Effector memory CD8-positive, alpha-beta T cell (primary cell): Measurements from ENCODE around the gene PGBD5.

ENCODE experiments used
- ATAC-seq: fragments of 150-1000 bp; cut with Tn5 transposase; replicated peaks from 2 replicates; pipeline ENCODE4 v1.10.0; 2021; ENCODE audit warnings: mild to moderate bottlenecking, moderate library complexity
- DNase-seq, 3 experiments: peaks; one replicate each; pipeline ENCODE4 v3.0.0; 2021
- H3K27ac Mint-ChIP-seq, 2 donors: one replicate each; pipeline ENCODE4 v1.8.0; 2022; ENCODE audit warnings: mild to moderate bottlenecking in 2 of 2, mixed read lengths in 2 of 2, moderate library complexity in 2 of 2
- H3K27me3 Mint-ChIP-seq, 2 donors: one replicate each; pipeline ENCODE4 v1.8.0; 2022; ENCODE audit warnings: mixed read lengths in 2 of 2
- H3K36me3 Mint-ChIP-seq: one replicate; pipeline ENCODE4 v1.8.0; 2022; ENCODE audit warnings: mild to moderate bottlenecking, moderate library complexity, mixed read lengths; ENCODE audit not compliant: insufficient read depth
- H3K4me1 Mint-ChIP-seq, 2 donors: one replicate each; pipeline ENCODE4 v1.8.0; 2022; ENCODE audit warnings: low read depth in 2 of 2, mixed read lengths in 2 of 2
- H3K4me3 Mint-ChIP-seq, 2 donors: one replicate each; pipeline ENCODE4 v1.8.0; 2022; ENCODE audit warnings: mild to moderate bottlenecking in 2 of 2, mixed read lengths in 2 of 2, moderate library complexity in 2 of 2
- H3K9me3 Mint-ChIP-seq, 2 donors: one replicate each; pipeline ENCODE4 v1.8.0; 2022; ENCODE audit warnings: mixed read lengths in 2 of 2

The PGBD5 gene

DNA sequence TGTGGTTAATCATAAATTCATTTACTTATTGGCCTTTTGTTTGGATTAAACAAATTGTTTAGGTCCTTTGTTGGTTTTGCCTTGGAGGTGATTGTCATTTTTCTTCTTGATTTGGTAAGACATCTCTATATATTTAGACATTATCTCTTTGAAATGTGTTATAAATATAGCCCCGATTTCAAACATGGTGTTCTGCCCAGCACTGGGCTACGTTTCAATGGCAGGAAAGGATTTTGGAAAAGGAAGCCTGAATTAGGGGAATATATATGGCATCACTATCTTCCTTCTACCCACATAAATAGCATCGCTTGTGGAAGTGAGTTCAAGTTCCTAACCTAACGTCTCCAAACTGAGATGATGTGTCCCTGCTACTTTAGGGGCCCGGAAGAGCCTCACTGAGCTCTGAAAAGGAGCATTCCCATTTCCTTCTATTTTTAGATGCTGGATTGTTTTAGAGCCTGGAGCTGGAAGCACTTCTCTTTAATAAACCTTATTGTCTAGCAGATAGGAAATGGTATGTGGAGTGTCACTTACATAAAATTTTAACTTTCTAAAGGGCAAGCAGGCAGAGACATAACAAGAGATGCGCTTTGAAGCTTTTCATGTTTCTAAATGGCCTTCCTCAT is 39.4 kb downstream of the PGBD5 start:
- no peak for DNase-seq
- Mint-ChIP-seq H3K27ac (no peak overlapping the region), H3K36me3 (no peaks in the 10 kb centered on the region), H3K4me1 (no peaks in the 10 kb centered on the region), H3K27me3 (peaks cover 24 to 59% of the 10 kb centered on the region in 2 donors), H3K9me3 (no peaks in the 10 kb centered on the region), H3K4me3 (no peak overlapping the region)
- no peak for ATAC-seq

DNA sequence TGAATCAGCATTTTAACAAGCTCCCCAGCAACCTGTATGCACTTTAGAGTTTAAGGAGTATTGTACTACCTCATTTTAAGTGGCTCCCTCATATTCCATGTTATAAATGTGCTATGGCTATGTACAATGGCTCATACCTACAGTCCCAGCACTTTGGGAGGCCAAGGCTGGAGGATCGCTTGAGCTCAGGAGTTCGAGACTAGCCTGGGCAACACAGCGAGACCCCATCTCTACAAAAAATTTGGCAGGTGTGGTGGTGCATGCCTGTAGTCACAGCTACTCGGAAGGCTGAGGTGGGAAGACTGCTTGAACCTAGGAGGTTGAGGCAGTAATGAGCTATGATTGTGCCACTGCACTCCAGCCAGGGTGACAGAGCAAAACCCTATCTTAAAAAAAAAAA is 40.2 kb downstream of the PGBD5 start:
- Mint-ChIP-seq H3K36me3 (no peaks in the 10 kb centered on the region), H3K4me3 (no peak overlapping the region), H3K4me1 (no peaks in the 10 kb centered on the region), H3K9me3 (no peaks in the 10 kb centered on the region), H3K27me3 (peaks cover 25 to 62% of the 10 kb centered on the region in 2 donors), H3K27ac (no peak overlapping the region)
- DNase-seq, result no peak
- ATAC-seq, result no peak

DNA sequence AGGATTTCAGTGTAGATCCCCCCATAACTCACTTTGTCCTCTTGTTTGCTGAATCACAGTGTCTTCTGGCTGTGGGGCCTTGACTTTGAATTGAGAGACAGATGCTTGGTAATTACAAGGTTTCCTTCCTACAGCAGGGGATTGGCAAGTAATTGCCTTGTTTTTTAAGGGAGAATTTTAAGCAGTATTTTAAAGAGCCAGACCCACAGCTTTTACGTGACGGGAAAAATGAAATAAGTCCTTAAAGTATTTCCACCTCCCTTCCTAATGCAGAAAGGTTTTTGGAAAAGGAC is 41.0 kb downstream of the PGBD5 start:
- Mint-ChIP-seq H3K36me3 (no peaks in the 10 kb centered on the region), H3K27ac (no peak overlapping the region), H3K9me3 (no peaks in the 10 kb centered on the region)

DNA sequence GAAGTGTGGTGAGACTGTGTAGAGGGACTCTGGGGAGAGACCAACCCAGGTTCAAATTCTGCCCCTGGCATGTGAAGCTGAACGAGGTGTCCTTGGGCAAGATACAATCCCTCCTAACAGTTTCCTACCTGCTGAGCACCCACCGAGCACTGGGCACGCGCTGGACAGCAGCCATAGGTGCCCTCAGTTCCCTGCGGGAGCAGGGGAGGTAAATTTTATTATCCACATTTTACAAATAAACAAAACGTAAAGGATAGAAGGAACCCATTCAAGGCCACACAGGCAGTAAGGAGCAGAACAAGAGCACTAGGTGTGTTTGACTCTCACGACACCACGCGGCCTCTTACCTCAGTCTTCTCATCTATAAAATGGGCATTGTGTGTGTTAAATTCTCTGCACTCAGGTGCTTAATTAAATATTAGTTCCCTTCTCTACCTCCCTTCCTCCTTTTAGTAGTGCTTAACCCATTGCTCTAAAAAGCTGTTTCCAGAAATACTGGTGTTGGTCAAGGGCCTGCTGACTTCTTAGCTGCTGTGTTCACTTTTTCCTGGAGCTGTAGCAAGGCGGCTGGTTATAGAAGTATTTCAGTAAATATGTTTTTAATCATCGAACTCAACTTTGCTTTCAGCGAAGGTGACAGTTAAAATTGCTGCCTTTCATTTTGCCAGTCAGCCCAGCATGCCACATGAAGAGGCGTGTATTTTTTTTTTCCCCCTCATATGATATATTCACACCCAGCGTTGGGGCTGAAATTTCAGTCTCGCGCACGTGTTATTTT is 41.6 kb downstream of the PGBD5 start:
- H3K27ac Mint-ChIP-seq, result no peak overlapping the region
- no peak overlapping the region for H3K4me3 Mint-ChIP-seq
- DNase-seq, result no peak
- H3K4me1 Mint-ChIP-seq, result no peaks in the 10 kb centered on the region
- H3K9me3 Mint-ChIP-seq, result peaks cover 3 to 5% of the 10 kb centered on the region in 2 donors
- no peaks in the 10 kb centered on the region for H3K36me3 Mint-ChIP-seq
- H3K27me3 Mint-ChIP-seq, result peaks cover 28 to 55% of the 10 kb centered on the region in 2 donors
- ATAC-seq, result no peak

More for the DNA sequence above, 41.0 kb downstream of the PGBD5 start:
- DNase-seq (no peak), ATAC-seq (no peak)
- Mint-ChIP-seq H3K27me3 (peaks cover 25 to 56% of the 10 kb centered on the region in 2 donors), H3K4me1 (no peaks in the 10 kb centered on the region), H3K4me3 (no peak overlapping the region)

DNA sequence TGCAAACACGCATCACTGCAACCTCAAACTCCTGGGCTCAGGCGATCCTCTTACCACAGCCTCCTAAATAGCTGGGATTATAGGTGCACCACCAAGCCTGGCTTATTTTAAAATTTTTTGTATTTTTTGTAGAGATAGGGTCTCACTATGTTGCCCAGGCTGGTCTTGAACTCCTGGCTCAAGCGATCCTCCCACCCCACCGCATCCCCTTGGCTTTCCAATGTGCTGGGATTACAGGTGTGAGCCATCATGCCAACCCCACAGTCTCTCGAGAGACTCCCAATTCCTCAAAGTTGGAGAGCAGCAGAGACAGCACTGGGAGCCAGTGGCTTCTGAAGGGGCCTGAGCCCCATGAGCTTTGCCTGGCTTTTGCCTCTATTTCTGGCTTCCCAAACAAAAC is 42.7 kb downstream of the PGBD5 start:
- Mint-ChIP-seq H3K4me1 (no peaks in the 10 kb centered on the region), H3K4me3 (no peak overlapping the region), H3K36me3 (no peaks in the 10 kb centered on the region), H3K27ac (no peak overlapping the region), H3K9me3 (peaks cover 10 to 12% of the 10 kb centered on the region in 2 donors), H3K27me3 (peaks cover 34 to 65% of the 10 kb centered on the region in 2 donors)
- ATAC-seq, result no peak
- no peak for DNase-seq

DNA sequence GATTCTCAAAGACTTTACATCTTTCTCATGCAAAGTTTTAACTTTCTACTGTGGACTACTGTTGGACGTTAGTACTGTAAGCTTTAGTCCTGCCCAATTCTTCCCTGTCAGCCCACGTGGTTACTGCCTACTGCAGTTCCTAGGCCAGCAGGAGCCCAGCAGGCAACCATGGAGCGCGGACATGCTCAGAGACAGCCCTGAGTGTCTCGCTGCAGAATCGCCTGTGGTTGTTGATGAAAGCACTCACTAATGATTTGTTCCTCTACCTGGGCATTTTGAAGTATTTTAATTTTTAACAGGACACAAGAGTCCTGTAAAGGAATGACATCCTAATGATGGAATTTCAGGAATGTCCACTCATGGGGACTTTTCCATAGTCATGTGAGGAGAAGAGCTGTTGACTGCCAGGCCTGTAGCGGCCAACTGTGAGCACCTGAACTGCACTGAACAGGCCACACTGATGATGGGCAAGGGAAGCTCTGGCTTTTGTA is 44.1 kb downstream of the PGBD5 start:
- Mint-ChIP-seq H3K4me1 (no peaks in the 10 kb centered on the region), H3K27ac (no peak overlapping the region), H3K9me3 (peaks cover 10 to 12% of the 10 kb centered on the region in 2 donors), H3K4me3 (no peak overlapping the region), H3K27me3 (peaks cover 26 to 54% of the 10 kb centered on the region in 2 donors), H3K36me3 (no peaks in the 10 kb centered on the region)
- no peak for DNase-seq
- ATAC-seq, result no peak

DNA sequence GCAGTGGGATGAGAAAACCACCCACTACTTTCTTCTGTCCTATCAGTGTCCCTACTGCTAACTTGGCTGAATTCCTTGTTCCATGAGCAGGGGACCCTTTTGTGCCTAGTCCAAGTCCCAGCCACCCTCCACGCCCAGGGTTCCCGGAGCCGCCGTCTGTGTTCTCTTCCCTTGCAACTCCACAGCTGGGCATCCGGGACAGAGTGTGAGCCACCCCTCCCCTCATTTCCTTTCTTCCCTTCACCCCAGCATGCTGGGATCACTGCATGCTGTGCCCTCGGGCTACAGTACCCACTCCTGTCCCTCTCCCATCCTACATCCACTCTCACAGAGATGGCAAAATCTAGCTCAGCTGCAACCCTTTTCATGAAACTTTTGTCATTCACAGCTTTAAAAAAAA is 44.5 kb downstream of the PGBD5 start:
- H3K27ac Mint-ChIP-seq, result no peak overlapping the region
- H3K4me3 Mint-ChIP-seq, result no peak overlapping the region
- peaks cover 22 to 49% of the 10 kb centered on the region in 2 donors for H3K27me3 Mint-ChIP-seq
- ATAC-seq (no peak), DNase-seq (no peak)
- H3K4me1 Mint-ChIP-seq, result no peaks in the 10 kb centered on the region
- H3K9me3 Mint-ChIP-seq, result peaks cover 10 to 12% of the 10 kb centered on the region in 2 donors
- H3K36me3 Mint-ChIP-seq, result no peaks in the 10 kb centered on the region

DNA sequence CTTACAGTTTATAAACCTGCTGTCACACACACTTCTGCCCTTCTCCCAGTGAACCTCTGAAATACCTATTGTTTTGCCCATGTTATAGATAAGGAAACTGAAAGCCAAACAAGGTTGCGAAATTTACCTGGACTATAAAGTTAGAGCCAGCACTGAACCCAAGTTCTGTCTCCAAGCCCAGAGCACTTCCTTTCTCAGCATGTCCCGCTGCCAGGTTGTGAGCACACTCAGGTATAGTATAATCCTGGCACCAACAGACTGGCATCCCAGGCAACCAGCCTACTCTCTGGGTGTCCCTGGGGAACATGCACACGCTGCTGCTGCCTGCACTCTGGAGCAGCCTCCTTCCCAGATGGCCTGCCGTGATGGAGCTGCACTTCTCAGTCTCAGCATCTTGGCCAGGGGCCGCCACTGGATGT is 45.1 kb downstream of the PGBD5 start:
- Mint-ChIP-seq H3K27ac (no peak overlapping the region), H3K4me3 (no peak overlapping the region), H3K9me3 (peaks cover 10 to 12% of the 10 kb centered on the region in 2 donors), H3K27me3 (peaks cover 18 to 48% of the 10 kb centered on the region in 2 donors), H3K4me1 (no peaks in the 10 kb centered on the region), H3K36me3 (no peaks in the 10 kb centered on the region)
- DNase-seq (no peak), ATAC-seq (no peak)

DNA sequence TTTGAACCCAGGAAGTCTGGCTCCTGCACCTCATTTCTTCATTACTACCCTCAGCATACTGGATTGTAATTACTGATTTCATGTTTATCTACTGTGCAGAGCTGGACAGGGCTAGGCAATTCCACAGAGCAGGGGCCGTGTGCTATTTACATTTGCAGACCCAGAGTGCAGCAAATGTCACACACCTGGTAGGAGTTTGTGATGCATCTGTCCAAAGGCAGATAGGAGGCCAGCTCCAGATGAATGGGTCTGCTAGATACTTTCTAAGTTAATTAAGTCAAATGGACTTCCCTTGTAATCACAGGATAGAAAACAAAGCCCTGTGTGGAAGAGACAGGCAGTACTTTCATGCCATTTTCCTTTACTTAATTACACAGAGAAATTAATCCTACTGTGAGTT is 46.2 kb downstream of the PGBD5 start:
- no peak for ATAC-seq
- H3K4me1 Mint-ChIP-seq, result no peaks in the 10 kb centered on the region
- H3K4me3 Mint-ChIP-seq, result no peak overlapping the region
- no peak for DNase-seq
- H3K27me3 Mint-ChIP-seq, result peaks cover 18 to 46% of the 10 kb centered on the region in 2 donors
- H3K36me3 Mint-ChIP-seq, result no peaks in the 10 kb centered on the region
- H3K9me3 Mint-ChIP-seq, result peaks cover 10 to 12% of the 10 kb centered on the region in 2 donors
- no peak overlapping the region for H3K27ac Mint-ChIP-seq

DNA sequence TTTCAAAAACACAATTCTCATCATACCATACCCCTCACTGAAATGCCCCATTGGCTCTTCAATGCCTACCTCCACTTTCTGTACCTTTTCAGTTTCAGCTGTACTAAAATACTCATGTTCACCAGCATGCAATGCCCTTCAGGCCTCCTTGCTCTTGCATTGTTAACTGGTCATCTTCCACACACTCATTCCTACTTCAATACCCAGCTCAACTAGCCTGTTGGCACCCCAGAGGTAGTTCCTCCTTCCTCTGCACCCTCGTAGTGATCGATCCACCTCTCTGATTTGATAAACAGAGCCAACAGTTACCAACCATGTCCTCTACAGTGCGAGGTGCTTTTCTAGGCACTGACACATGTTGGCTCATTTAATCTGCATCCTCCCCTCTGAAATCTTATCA is 46.7 kb downstream of the PGBD5 start:
- Mint-ChIP-seq H3K4me1 (no peaks in the 10 kb centered on the region), H3K9me3 (peaks cover 10 to 12% of the 10 kb centered on the region in 2 donors), H3K27ac (no peak overlapping the region), H3K4me3 (no peak overlapping the region), H3K27me3 (peaks cover 18 to 49% of the 10 kb centered on the region in 2 donors), H3K36me3 (no peaks in the 10 kb centered on the region)
- no peak for DNase-seq
- ATAC-seq, result no peak

DNA sequence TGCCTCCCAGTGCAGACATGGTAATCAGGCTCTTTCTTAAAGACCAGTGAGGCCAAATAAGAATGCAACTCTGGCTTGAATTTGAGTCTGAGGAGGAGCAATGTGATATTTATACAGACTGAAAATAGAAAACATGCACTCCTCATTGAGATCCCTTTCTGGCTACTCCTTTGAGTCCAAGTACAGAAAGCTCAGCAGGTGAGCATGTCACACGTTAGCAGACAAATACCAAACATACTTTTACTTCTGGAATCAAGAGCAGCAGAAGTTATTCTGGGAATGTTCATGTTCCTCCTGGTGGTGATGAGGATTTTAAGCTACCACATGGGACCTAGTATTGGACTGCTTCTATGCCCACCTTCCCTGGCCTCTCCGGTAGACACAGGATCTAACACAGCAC is 48.3 kb downstream of the PGBD5 start:
- H3K4me3 Mint-ChIP-seq, result no peak overlapping the region
- H3K27ac Mint-ChIP-seq, result no peak overlapping the region
- H3K36me3 Mint-ChIP-seq, result no peaks in the 10 kb centered on the region
- peaks cover 10 to 12% of the 10 kb centered on the region in 2 donors for H3K9me3 Mint-ChIP-seq
- H3K4me1 Mint-ChIP-seq, result no peaks in the 10 kb centered on the region
- H3K27me3 Mint-ChIP-seq, result peaks cover 18 to 42% of the 10 kb centered on the region in 2 donors
- ATAC-seq (no peak), DNase-seq (no peak)

DNA sequence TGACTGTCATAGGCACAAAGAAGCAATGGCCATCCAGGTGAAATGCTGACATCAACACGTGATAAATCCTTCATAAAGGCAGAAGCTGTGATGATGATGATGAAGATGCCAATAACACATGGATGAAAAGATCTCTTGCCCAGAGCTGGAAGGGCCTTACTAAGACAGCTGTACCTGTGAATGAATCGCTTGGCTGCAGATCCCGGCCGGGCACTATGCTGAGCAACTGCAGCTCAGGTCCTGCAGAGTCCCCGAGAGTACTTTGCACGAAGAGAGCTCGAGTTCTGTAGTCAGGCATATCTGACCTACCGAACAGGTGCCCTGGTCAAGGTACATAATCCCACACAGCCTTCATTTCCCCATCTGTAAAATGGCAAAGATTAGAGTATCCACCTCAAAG is 48.8 kb downstream of the PGBD5 start:
- peaks cover 18 to 46% of the 10 kb centered on the region in 2 donors for H3K27me3 Mint-ChIP-seq
- H3K4me1 Mint-ChIP-seq, result peaks cover 0 to 2% of the 10 kb centered on the region in 2 donors
- no peaks in the 10 kb centered on the region for H3K36me3 Mint-ChIP-seq
- DNase-seq (no peak), ATAC-seq (no peak)
- no peak overlapping the region for H3K27ac Mint-ChIP-seq
- H3K4me3 Mint-ChIP-seq, result no peak overlapping the region
- H3K9me3 Mint-ChIP-seq, result peaks cover 10 to 12% of the 10 kb centered on the region in 2 donors

DNA sequence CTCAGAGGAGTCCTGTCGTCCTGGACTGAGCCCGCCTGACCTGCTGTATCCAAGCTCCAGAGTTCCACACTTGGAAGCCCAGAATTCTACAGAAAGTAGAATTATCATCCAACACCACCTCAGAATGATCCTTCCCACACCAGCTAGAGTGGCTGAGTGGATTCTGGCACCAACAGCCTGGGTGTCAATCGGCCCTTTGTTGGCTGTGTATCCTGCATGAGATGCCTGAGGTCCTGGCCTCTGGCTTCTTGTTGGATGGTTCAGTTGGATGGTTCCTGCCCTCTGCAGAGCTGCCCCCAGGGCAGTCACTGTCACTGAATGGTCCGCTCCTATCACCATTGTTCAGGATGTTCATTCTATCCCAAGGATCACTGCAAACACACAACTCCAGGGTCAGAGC is 49.8 kb downstream of the PGBD5 start:
- H3K27me3 Mint-ChIP-seq, result peaks cover 9 to 36% of the 10 kb centered on the region in 2 donors
- H3K9me3 Mint-ChIP-seq, result peaks cover 10 to 12% of the 10 kb centered on the region in 2 donors
- no peak overlapping the region for H3K4me3 Mint-ChIP-seq
- H3K27ac Mint-ChIP-seq, result no peak overlapping the region
- ATAC-seq (no peak), DNase-seq (no peak)
- peaks cover 1 to 5% of the 10 kb centered on the region in 2 donors for H3K4me1 Mint-ChIP-seq
- H3K36me3 Mint-ChIP-seq, result no peaks in the 10 kb centered on the region

DNA sequence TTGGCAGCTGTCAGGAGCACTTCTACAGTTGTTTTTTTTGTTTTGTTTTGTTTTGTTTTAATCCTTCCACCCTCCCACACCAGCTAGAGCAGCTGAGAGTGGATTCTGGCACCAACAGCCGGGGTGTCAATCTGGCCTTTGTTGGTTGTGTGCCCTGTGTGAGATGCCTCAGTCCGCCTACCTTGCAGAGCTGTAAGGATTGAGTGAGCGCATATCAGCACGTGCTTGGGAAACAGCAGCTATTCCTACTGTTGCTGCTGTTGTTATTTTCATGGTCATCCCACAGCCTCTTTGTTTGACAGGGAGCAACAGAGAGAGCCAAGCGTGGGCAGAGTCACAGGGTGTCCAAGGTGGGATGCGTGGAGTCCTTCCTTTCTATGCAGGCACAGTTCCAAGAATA is 50.4 kb downstream of the PGBD5 start:
- DNase-seq (no peak), ATAC-seq (no peak)
- Mint-ChIP-seq H3K4me1 (peaks cover 1 to 5% of the 10 kb centered on the region in 2 donors), H3K36me3 (no peaks in the 10 kb centered on the region), H3K9me3 (peaks cover 10 to 12% of the 10 kb centered on the region in 2 donors), H3K4me3 (no peak overlapping the region), H3K27me3 (peaks cover 9 to 34% of the 10 kb centered on the region in 2 donors), H3K27ac (no peak overlapping the region)
